ENCODE results near the gene MBLAC1. TPM values are rescaled to one million over a fixed set of nuclear protein-coding genes. Genes with fewer than 3 reads are reported as not detected.

Gene MBLAC1, protein sequence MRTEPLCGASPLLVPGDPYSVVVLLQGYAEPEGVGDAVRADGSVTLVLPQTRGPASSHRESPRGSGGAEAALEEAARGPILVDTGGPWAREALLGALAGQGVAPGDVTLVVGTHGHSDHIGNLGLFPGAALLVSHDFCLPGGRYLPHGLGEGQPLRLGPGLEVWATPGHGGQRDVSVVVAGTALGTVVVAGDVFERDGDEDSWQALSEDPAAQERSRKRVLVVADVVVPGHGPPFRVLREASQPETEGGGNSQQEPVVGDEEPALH
- 1 to 10 TPM; 1.6 to 1.7 TPM for total RNA-seq
- long read RNA-seq, donor 1, partial matches to known transcripts: 1 of 3 reads
- long read RNA-seq, donor 1, other reads (novel, unspliced or antisense): 1 of 3 reads
- long read RNA-seq, donor 2: 0 reads

DNA sequence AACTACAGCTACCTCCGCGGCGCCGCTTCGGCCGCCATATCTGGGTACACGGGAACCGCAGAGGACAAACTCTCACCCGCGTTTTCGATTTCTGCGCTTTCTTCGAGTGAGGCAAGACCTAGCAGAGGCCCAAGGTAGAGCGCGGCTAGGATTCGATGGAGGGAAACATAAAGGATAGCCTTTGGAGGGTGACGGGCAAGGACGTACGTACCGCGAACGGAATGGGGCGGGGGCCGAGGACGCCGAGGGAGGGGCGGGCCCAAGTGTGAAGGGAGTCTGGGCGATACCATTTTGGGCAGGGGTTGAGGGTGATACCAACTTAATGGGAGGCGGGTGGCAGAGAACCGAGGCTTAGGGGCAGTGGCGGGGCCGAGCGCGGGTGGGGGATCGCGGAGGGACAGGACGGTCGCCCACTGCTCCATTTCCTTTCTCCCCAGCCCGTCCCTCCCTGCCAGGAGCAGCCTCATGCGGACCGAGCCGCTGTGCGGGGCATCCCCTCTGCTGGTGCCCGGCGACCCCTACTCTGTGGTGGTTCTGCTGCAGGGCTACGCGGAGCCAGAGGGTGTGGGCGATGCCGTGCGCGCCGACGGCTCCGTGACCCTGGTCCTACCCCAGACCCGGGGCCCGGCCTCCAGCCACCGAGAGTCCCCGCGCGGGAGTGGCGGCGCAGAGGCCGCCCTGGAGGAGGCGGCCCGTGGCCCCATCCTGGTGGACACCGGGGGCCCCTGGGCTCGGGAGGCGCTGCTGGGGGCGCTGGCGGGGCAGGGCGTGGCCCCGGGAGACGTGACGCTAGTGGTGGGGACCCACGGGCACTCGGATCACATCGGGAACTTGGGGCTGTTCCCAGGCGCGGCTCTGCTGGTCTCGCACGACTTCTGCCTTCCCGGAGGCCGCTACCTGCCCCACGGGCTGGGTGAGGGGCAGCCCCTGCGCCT lies at the start of gene MBLAC1:
Gene MBLAC1 (plus strand): TSS at position 37 of the 935 bp plus-strand sequence. CDS start 429 bp downstream, at position 466.
- DNase-seq (ENCODE audit: low spot score): peak; percentile 95
- intact Hi-C loops (cut with DNase I): no loop called here

- intact Hi-C loops (cut with DNase I): no loop called here
- no peak for DNase-seq (ENCODE audit: low spot score)
Observed at GRCh38 chr7:100077205-100077604, 49.6 kb upstream of the MBLAC1 start.

DNA sequence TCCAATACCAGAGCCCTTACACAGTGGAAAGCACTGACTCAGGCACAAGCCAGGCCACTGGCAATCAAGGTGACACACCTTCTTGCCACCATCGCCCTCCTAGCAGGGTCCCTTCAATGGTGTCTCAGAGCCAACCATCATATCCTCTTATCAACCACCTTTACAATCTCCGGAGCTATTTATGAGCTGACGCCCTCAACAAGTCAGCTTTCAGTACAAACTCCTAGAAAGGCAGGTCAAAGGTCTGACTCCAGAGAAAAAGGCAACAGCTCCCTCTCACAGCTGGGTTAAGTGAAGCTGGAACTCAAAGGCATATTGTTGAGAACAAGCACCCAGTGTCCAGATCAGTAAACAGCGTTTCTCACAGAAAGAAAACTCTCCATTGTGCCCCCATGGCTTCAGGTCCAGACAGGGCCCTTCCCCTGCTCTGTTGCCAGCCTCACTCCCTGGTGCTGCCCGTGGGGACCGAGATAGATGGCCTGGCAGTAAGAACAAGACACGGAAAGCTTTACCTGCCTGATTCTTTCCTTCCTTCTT lies 47.7 kb upstream of the MBLAC1 start:
- intact Hi-C loops (cut with DNase I): no loop called here
- DNase-seq (ENCODE audit: low spot score): no peak

GRCh38 chr7:100080907-100081534 lies 45.7 kb upstream of the MBLAC1 start:
- no peak for DNase-seq (ENCODE audit: low spot score)
- intact Hi-C loops (cut with DNase I): loop anchor here in 1 of 2 donors (2.0 kb wide), 1 partner anchor 30 kb away; no protein-coding TSS in a partner anchor

GRCh38 chr7:100081535-100082102 lies 45.1 kb upstream of the MBLAC1 start, which contains the start of gene ZNF3:
Gene ZNF3 (minus strand): TSS chr7:100081723. CDS start chr7:100077357, 4,366 bp downstream.
- peak; percentile 100 for DNase-seq (ENCODE audit: low spot score)
- intact Hi-C loops (cut with DNase I): loop anchor here in 1 of 2 donors (2.0 kb wide), 1 partner anchor 31 kb away; no protein-coding TSS in a partner anchor

DNA sequence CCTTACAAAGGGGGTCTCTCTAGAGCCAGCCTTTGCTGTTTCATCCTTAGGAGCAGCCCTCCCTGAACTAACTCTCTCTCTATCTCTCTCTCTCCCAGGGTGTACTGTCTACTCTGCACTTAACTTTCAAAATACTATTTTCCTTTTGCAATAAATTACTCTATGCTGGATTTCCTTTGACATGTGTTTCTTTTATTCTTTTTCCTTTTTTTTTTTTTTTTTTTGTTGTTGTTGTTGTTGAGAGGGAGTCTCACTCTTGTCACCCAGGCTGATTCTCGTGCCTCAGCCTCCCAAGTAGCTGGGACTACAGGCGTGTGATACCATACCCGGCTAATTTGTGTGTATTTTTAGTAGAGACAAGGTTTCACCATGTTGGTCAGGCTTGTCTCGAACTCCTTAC lies 43.8 kb upstream of the MBLAC1 start:
- DNase-seq (ENCODE audit: low spot score): no peak
- intact Hi-C loops (cut with DNase I): no loop called here

- intact Hi-C loops (cut with DNase I): no loop called here
- no peak for DNase-seq (ENCODE audit: low spot score)
Observed at GRCh38 chr7:100085515-100085914, 41.3 kb upstream of the MBLAC1 start.

GRCh38 chr7:100087055-100087750 lies 39.6 kb upstream of the MBLAC1 start:
- intact Hi-C loops (cut with DNase I): no loop called here
- DNase-seq (ENCODE audit: low spot score): no peak

- intact Hi-C loops (cut with DNase I): no loop called here
Observed at GRCh38 chr7:100088095-100088620, 38.6 kb upstream of the MBLAC1 start.

DNA sequence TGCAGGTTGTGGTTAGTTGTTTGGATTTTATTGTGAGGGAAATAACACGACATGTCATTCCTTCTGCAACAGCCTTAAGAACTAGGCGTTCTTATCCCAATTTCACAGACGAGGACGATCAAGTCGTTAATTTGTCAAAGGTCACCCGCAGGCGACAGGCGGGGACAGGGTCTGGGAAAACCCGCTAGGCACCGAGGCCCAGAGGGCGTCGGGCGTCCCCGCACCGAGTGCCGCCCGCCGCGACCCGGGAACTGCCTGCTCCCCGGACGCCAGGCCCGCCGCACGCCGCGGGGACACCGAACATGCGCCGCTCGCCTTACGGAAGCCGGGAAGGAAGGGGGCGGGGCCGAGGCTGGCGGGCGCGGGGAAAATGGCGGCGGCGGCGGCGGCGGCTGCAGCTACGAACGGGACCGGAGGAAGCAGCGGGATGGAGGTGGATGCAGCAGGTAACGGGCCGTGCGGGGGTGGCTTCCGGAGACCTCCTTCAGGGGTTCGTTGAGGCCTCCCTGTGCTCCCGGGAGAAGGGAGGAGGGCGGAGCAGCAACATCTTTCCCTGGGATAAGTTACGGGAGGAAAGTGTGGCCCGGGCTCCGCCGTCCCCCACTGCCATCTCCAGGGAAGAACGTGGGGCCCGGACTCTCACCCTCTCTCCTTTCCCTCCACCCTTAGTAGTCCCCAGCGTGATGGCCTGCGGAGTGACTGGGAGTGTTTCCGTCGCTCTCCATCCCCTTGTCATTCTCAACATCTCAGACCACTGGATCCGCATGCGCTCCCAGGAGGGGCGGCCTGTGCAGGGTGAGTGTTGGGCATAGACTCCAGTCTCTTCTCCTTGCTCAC lies 37.9 kb upstream of the MBLAC1 start, which contains the start of gene COPS6:
Gene COPS6 (plus strand): TSS at position 349 of the 837 bp plus-strand sequence. CDS start 22 bp downstream, at position 371.
- intact Hi-C loops (cut with DNase I): no loop called here
- DNase-seq (ENCODE audit: low spot score): peak; percentile 95

More at GRCh38 chr7:100088095-100088620, 38.6 kb upstream of the MBLAC1 start:
- DNase-seq (ENCODE audit: low spot score): no peak

DNA sequence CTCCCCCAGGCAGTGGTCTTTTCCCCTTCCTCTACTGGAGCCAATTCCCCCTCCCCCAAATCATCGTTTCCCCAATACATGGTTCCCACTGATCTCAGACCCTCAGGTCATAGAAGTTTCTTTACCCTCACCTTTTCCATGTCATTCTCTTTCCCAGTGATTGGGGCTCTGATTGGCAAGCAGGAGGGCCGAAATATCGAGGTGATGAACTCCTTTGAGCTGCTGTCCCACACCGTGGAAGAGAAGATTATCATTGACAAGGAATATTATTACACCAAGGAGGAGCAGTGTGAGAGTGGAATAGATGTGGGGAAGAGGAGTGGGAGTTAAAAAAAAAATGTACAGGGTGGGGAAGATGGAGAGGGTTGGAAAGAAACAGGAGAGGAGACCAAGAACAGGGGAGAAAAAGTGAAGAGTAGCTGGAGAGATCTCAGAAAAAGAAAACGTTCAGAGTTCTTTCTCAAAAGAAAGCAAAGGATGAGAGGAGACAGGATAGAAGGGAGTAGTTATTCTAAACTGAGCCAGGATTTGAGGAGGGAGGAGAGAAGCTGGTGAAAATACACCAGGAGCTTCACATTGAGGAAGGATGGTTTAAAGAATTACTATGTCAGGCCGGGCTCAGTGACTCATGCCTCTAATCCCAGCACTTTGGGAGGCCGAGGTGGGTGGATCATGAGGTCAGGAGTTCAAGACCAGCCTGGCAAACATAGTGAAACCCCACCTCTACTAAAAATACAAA lies 37.1 kb upstream of the MBLAC1 start:
- no peak for DNase-seq (ENCODE audit: low spot score)
- intact Hi-C loops (cut with DNase I): no loop called here

DNA sequence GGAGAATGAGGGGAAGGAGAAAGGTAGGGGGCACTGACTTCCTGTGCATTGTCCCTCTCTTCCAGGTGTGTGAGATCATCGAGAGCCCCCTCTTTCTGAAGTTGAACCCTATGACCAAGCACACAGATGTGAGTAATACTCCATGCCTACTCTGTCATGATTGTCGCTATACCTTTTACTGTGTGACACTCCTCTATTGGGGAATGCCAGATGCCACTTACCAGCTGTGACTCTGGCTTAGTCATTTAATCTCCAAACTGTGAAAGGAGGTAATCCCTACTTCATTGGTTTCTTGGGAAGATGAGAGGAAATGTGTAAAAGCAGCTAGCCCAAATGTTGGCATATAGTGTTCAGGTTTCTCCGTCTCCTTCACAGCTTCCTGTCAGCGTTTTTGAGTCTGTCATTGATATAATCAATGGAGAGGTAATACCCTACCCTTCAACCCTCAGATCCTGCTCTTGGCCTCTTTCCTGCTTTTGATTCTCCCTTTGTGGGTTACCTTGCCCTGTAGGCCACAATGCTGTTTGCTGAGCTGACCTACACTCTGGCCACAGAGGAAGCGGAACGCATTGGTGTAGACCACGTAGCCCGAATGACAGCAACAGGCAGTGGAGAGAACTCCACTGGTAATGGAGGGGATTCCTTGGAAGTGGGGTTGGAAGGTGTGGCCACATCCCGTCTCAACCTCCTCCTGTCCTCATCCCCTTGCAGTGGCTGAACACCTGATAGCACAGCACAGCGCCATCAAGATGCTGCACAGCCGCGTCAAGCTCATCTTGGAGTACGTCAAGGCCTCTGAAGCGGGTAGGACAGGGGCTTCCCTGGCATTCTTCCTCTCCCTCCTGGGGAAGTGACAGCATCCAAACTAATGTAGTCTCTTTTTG lies 36.0 kb upstream of the MBLAC1 start:
- intact Hi-C loops (cut with DNase I): no loop called here
- no peak for DNase-seq (ENCODE audit: low spot score)

GRCh38 chr7:100091411-100092181 lies 35.2 kb upstream of the MBLAC1 start:
- DNase-seq (ENCODE audit: low spot score): no peak
- intact Hi-C loops (cut with DNase I): no loop called here

DNA sequence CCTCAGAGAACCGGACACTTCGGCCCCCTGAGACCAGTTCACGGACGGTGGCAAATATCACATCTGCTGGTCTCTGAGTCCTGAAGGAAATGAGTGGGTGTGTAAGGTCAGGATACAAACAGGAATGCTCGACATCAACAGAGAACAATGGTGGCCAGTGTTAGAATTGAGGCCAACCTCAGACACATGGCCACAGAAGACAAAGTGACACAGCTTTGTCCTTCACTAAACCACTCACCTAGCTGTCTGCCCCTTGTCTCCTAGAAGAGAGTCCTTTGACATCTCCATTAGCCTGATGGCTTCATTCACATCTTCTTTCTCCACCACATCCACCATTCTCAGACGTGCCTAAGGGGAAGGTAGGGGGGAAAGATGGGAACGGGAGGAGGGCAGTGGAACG lies 33.7 kb upstream of the MBLAC1 start:
- DNase-seq (ENCODE audit: low spot score): no peak
- intact Hi-C loops (cut with DNase I): no loop called here

GRCh38 chr7:100093498-100093897 lies 33.3 kb upstream of the MBLAC1 start:
- DNase-seq (ENCODE audit: low spot score): no peak
- intact Hi-C loops (cut with DNase I): no loop called here
